GM21825 (cell line): ENCODE data around the gene OTOG.

Source experiments
- ATAC-seq: cut with Tn5 transposase; IDR thresholded peaks from one replicate; pipeline ENCODE4 v1.9.1; 2021; ENCODE audit warnings: mild to moderate bottlenecking, moderate library complexity; ENCODE audit not compliant: unreplicated experiment

OTOG gene

GRCh38 chr11:17538054-17538453, 9.0 kb upstream of the OTOG start:
- no peak for ATAC-seq

- ATAC-seq, result no peak
Measured at GRCh38 chr11:17538731-17539130, 8.3 kb upstream of the OTOG start.

GRCh38 chr11:17540807-17541206, 6.3 kb upstream of the OTOG start:
- no peak for ATAC-seq

GRCh38 chr11:17541330-17541885, 5.7 kb upstream of the OTOG start:
- ATAC-seq, result no peak

GRCh38 chr11:17542249-17542648, 4.8 kb upstream of the OTOG start:
- ATAC-seq, result no peak

- no peak for ATAC-seq
Measured at GRCh38 chr11:17543041-17543440, 4.0 kb upstream of the OTOG start.

- no peak for ATAC-seq
Measured at GRCh38 chr11:17543574-17544180, 3.4 kb upstream of the OTOG start.

GRCh38 chr11:17544181-17544622, 2.9 kb upstream of the OTOG start, which contains the start of gene USH1C:
Gene USH1C (minus strand): TSS chr11:17544416. CDS start chr11:17544307, 109 bp downstream.
- ATAC-seq, result no peak

- no peak for ATAC-seq
Measured at GRCh38 chr11:17546240-17546639, 819 bp upstream of the OTOG start.

GRCh38 chr11:17547932-17548331, 873 bp downstream of the OTOG start:
- no peak for ATAC-seq

GRCh38 chr11:17548444-17548843, 1.4 kb downstream of the OTOG start:
- ATAC-seq, result no peak

- ATAC-seq, result no peak
Measured at GRCh38 chr11:17550450-17551346, 3.6 kb downstream of the OTOG start.

GRCh38 chr11:17551347-17552040, 4.4 kb downstream of the OTOG start:
- no peak for ATAC-seq

GRCh38 chr11:17552041-17552355, 4.9 kb downstream of the OTOG start:
- no peak for ATAC-seq

- no peak for ATAC-seq
Measured at GRCh38 chr11:17552392-17553248, 5.6 kb downstream of the OTOG start.

- ATAC-seq, result no peak
Measured at GRCh38 chr11:17553249-17553546, 6.1 kb downstream of the OTOG start.

- ATAC-seq, result no peak
Measured at GRCh38 chr11:17554487-17554886, 7.4 kb downstream of the OTOG start.

GRCh38 chr11:17556999-17557398, 9.9 kb downstream of the OTOG start:
- ATAC-seq, result no peak

GRCh38 chr11:17558025-17558780, 11.1 kb downstream of the OTOG start:
- ATAC-seq, result no peak

- no peak for ATAC-seq
Measured at GRCh38 chr11:17558916-17559315, 11.9 kb downstream of the OTOG start.
